Effector memory CD4-positive, alpha-beta T cell (primary cell): ENCODE results near the gene C16orf87.
A peak's percentile ranks its signal among the peaks of the same experiment; 100 is the strongest.

Experiments
- DNase-seq, 3 donors: peaks; one replicate each; pipeline ENCODE4 v3.0.0-alpha.2; 2020
- H3K27ac ChIP-seq: 2 replicates; pipeline ENCODE4 v1.7.0; 2013; ENCODE audit warnings: mild to moderate bottlenecking, low read length, moderate library complexity; ENCODE audit not compliant: insufficient read depth, poor library complexity, severe bottlenecking
- H3K27me3 ChIP-seq: replicated peaks from 2 replicates; pipeline ENCODE4 v1.7.0; 2013; ENCODE audit warnings: mild to moderate bottlenecking, low read length; ENCODE audit not compliant: insufficient read depth, control insufficient read depth, poor library complexity, severe bottlenecking
- H3K36me3 ChIP-seq: 2 replicates; pipeline ENCODE4 v1.7.0; 2013; ENCODE audit warnings: mild to moderate bottlenecking, low read length, moderate library complexity; ENCODE audit not compliant: control insufficient read depth, insufficient read depth
- H3K4me1 ChIP-seq: 2 replicates; pipeline ENCODE4 v1.7.0; 2013; ENCODE audit warnings: low read length, mild to moderate bottlenecking; ENCODE audit not compliant: control insufficient read depth, insufficient read depth, poor library complexity, severe bottlenecking
- H3K4me3 ChIP-seq: 2 replicates; pipeline ENCODE4 v1.7.0; 2013; ENCODE audit warnings: low read length, low read depth, mild to moderate bottlenecking; ENCODE audit not compliant: insufficient read depth, poor library complexity, severe bottlenecking
- H3K9me3 ChIP-seq: 2 replicates; pipeline ENCODE4 v1.7.0; 2013; ENCODE audit warnings: mild to moderate bottlenecking, low read length, moderate library complexity; ENCODE audit not compliant: control insufficient read depth

The C16orf87 gene

DNA sequence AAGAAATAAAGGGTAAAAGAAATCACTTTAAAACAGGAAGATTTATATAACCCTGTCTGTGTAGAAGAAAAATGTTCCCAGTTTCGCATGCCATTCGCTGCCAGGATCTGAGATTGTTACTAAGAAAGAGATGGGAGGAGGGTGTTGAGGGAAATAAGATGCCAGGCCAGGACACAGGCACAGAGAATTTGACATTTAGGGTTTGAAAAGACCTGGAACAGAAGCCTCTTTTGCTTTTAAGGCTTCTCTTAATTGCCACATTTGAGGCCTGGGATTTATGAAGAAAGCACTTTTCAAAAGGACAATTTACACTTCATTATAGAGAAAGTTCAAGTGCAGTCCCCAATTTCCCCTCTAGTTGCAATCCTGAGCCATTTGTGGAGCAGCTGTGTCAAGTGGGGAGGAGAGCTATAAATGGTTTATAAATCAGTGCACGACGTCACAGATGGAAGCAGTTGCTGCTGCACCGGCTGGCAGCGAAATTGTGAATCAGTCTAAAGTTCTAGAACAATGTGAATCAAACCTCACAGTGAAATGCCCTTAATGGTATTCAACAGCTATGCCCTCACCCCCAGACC is 26.5 kb upstream of the C16orf87 start:
- Histone ChIP-seq H3K27ac (no peak overlapping the region), H3K9me3 (no peaks in the 10 kb centered on the region), H3K36me3 (no peaks in the 10 kb centered on the region), H3K4me3 (no peak overlapping the region), H3K4me1 (no peaks in the 10 kb centered on the region), H3K27me3 (no peaks in the 10 kb centered on the region)
- DNase-seq = no peak

DNA sequence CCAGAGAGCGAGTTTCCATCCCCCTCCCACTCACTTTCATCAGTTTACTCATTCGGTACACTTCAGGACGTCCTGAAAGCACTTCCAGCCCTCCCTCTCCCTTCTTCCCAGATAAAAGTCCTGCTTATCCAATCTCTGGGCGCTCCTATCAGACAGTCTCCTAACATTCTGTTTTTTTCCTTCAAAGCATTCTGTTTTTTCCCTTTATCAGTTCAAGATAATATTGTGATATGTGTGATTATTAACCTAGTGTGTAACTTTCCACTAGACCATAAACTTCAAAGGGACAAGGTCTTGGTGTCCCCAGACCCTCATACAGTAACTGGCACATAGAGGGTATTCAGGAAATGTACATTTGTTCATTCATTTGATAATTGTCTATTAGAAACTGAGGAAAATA is 24.4 kb upstream of the C16orf87 start:
- Histone ChIP-seq H3K4me3 (no peak overlapping the region), H3K9me3 (no peaks in the 10 kb centered on the region), H3K27ac (no peak overlapping the region), H3K27me3 (no peaks in the 10 kb centered on the region), H3K36me3 (no peaks in the 10 kb centered on the region), H3K4me1 (no peaks in the 10 kb centered on the region)
- DNase-seq = no peak

DNA sequence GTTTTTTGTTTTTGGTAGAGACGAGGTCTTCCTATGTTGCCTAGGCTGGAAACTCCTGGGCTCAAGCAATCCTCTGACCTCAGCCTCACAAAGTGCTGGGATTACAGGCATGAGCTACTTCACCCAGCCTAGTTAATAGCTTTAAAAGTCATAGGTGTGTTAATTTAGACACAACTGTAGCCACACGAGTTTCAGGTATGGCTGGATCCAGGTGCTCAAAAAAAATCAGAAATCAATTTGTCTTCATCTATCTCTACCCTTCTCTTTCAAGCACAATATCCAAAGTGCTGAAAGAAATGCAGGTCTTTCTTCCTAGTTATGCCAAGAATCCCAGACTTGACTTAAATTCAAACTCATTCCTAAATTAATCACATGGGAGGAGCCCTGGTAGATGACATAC is 23.9 kb upstream of the C16orf87 start:
- Histone ChIP-seq H3K4me3 (no peak overlapping the region), H3K4me1 (no peaks in the 10 kb centered on the region), H3K27ac (no peak overlapping the region), H3K27me3 (no peaks in the 10 kb centered on the region), H3K36me3 (no peaks in the 10 kb centered on the region), H3K9me3 (no peaks in the 10 kb centered on the region)
- DNase-seq = no peak

DNA sequence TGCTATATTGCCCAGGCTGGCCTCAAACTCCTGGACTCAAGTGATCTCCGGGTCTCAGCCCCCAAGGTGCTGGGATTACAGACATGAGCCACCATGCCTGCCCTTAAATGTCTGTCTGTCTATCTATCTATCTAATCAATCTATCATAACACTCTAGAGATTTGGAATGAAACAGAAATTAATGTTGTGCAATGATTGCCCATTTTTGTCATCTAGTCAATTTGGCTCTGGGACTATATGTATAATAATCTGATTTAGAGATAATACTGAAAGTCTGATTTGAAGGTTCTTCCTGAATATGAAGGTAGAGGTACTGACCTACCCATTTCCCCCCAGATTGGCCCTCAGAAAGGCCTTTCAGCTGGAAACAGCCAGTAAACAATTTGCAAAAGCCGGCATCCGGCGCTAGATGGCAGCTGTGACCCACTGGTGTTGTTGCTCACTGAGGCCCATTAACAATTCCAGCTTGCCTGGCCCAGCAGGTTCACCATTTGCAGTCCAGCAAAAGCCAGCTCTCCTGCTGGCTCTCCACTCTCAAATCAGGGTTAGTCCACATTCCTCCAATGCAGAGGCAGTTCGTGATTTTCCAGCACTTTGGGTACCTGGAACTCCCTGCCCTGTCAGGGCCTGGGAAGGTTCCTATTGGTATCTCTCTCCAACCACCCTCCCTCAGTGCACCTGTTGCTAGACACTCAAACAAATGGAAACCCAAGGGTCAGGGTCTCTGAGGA is 22.9 kb upstream of the C16orf87 start:
- no peak overlapping the region for H3K27ac ChIP-seq
- H3K4me1 ChIP-seq = no peaks in the 10 kb centered on the region
- no peak overlapping the region for H3K4me3 ChIP-seq
- H3K36me3 ChIP-seq = no peaks in the 10 kb centered on the region
- no peaks in the 10 kb centered on the region for H3K9me3 ChIP-seq
- DNase-seq = peak; percentile 11 to 37 (median 19)
- H3K27me3 ChIP-seq = no peaks in the 10 kb centered on the region

DNA sequence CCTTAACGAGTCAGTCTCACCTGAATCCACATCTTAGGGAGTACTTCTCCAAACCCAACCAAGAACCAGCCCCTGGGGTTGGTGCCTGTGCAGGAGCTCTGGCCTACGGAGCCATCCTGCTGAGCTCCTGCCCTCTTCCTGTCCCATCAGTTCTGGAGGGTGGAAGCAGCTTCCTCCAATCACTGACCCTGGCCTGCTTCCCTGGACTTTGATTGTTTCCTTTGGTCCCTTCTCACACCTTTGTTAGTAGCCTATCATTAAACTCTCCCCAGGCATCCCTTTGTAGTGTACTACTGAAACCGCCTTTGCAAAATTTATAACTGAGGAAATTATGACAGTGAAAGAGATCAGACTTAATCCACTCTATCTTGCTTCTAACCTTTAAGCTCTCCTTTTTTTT is 21.1 kb upstream of the C16orf87 start:
- no peak overlapping the region for H3K27ac ChIP-seq
- no peaks in the 10 kb centered on the region for H3K4me1 ChIP-seq
- H3K36me3 ChIP-seq = no peaks in the 10 kb centered on the region
- no peaks in the 10 kb centered on the region for H3K27me3 ChIP-seq
- DNase-seq = no peak
- no peak overlapping the region for H3K4me3 ChIP-seq
- no peaks in the 10 kb centered on the region for H3K9me3 ChIP-seq

DNA sequence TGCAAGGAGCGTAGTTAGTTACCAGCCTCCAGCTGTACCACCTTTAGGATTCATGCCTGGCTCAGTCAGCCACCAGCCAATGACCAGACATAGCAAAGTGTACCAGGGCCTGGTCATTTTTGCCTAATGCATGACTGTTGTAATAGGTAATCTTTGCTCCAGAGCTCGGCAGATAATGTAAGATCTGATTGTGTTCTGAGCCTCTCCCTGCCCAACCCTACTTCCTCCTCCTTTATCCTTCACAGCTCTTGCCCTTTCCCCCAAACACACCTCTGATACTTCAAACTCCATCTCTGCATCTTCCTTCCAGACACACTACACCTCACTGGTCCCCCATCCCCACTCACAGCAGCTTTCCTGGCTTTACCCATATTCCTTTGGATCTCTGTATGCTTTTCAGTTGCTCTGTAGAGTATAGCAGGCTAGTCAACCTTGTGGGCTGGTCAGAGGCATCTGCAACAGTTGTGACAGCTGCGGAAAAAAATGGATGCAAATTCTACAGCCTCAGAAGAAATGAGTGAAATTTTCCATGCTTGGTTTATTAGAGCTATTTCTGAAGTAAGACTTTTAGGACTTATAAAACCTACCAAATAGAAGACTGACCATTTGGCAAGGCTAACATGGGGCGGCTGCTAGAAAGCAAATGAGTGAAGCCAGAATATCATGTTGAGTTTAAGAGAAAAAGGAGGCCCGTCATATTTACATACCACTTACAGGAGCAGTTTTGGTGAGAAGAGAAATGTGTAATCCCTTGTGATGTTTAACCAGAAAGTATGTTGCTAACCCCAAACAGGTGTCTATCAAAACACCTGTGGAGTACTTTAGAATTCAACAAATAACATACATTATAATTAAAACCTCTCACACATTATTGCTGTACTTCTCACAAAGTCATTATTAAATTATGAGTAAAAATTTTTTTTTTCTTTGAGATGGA is 19.9 kb upstream of the C16orf87 start:
- Histone ChIP-seq H3K4me1 (no peaks in the 10 kb centered on the region), H3K27me3 (no peaks in the 10 kb centered on the region), H3K4me3 (no peak overlapping the region), H3K36me3 (no peaks in the 10 kb centered on the region), H3K27ac (no peak overlapping the region), H3K9me3 (no peaks in the 10 kb centered on the region)
- no peak for DNase-seq

DNA sequence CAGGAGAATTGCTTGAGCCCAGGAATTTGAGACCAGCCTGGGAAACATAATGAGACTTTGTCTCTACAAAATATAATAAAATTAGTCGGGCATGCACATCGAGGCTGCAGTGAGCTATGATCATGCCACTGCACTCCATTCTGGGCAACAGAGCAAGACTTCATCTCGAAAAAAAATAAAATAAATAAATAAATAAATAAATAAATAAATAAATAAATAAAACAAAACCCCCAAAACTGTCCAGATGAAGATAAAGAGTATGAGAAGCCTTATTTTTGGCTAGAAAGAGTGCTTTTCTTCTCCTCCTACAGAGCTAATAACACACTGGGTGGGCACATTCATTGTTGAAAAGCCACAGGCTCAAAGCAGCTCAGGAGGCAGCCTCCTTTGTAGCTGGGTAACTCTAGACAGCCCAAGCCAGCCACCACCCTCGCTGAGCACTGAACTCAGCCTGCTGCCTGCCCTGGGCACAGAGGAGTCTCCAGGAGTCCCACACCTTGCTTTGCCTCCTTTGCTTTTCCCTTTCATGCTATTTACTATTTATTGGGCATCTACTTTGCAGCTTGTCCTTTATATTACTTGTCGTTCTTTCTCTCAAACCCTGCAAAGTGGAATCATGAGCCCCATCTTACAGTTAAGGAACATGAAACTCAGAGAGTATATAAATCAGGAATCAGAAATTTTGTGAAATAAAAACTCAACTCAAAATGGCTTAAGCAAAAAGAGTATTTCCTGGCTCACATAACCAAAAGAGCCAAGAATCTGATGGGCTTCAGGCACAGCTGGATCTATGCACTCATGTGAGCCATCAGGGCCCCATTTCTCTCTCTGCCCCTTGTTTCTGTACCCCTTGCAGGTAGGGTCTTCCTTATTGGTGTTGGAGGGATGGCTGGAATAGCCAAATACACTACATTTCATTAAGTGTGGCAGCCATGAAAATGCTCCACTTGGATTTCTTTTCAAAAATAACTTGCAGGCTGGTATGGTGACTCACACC is 18.1 kb upstream of the C16orf87 start:
- Histone ChIP-seq H3K4me3 (no peak overlapping the region), H3K4me1 (no peaks in the 10 kb centered on the region), H3K9me3 (no peaks in the 10 kb centered on the region), H3K27ac (no peak overlapping the region), H3K27me3 (no peaks in the 10 kb centered on the region), H3K36me3 (no peaks in the 10 kb centered on the region)
- DNase-seq = no peak

DNA sequence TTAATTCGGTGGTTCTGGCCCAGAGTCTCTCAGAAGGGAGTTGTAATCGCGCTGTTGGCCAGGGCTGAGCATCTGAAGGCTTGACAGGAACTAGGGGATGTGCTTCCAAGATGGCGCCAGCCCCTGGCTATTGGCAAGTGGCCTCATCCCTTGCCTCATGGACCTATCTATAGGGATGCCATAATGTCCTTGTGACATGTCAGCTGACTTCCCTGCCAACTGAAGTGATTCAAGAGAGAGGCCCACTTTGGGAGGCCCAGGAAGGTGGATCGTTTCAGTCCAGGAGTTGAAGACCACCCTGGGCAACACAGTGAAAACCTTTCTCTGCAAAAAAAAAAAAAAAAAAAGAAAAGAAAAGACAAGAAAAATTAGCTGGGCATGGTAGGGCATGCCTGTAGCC is 15.0 kb upstream of the C16orf87 start:
- Histone ChIP-seq H3K4me1 (no peaks in the 10 kb centered on the region), H3K27ac (no peak overlapping the region), H3K36me3 (no peaks in the 10 kb centered on the region), H3K9me3 (no peaks in the 10 kb centered on the region), H3K4me3 (no peak overlapping the region), H3K27me3 (no peaks in the 10 kb centered on the region)
- no peak for DNase-seq

DNA sequence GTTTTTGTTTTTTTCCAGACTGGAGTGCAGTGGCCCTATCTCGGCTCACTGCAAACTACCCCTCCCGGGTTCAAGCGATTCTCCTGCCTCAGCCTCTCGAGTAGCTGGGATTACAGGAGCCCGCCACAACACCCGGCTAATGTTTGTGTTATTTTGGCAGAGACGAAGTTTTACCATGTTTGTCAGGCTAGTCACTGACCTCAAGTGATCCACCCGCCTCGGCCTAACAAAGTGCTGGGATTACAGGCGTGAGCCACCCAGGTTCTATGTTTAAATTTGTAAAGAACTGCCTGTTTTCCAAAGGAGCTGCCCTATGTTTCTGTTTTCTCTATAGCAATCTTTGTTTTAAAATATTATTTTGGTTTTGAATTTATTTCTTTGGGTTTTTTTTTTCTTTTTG is 13.8 kb upstream of the C16orf87 start:
- Histone ChIP-seq H3K4me3 (no peak overlapping the region), H3K4me1 (no peaks in the 10 kb centered on the region), H3K9me3 (no peaks in the 10 kb centered on the region), H3K36me3 (no peaks in the 10 kb centered on the region), H3K27ac (no peak overlapping the region), H3K27me3 (no peaks in the 10 kb centered on the region)
- no peak for DNase-seq
